HL-60/S4 treated with phorbol 12-myristate 13-acetate at 8.2 ng/mL for 4 days and 3 days (cell line): Measurements from ENCODE around the gene KIAA0753.

ENCODE experiments used
- in situ Hi-C: fragments of 300-500 bp; cut with MboI; formaldehyde crosslinking; loops from 2 replicates; pipeline ENCODE4 v1.15.0; 2022; ENCODE audit warnings: low sequenced_read_pairs

KIAA0753 gene

DNA sequence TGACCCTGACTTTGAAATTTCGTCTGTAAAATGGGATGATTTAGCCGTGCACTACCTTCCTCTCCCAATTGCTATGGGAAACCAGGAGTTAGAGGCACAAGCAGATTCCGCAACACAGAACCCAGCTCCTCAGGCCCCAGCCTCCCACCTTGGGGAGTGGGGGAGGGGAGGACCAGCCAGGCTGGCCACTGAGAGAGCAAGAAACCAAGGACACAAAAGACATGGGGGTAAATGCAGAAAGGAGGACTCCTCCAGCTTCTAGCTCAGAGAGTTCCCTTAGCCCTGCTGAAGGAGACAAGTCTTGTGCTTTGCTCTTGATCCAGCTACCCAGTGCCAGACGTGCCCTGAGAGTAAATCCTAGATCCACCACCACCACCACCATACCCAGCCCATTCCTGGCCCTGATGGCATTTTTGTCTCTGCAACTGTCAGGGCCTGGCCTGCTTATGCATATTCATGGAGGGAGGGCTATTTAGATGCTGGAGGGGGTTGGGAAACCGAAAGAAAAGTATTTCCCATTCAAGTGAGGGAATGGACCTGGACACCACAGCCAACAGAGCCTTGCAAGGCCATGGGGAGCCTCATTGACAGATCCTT is 110.1 kb downstream of the KIAA0753 start:
- in situ Hi-C loops, result no loop called here

- in situ Hi-C loops, result no loop called here
Measured at GRCh38 chr17:6528557-6528956, 112.0 kb downstream of the KIAA0753 start.
